ENCODE results near the gene AOC2.
"Not testable (repeated sequence)": the region's sequence is repeated elsewhere in the genome, so short reads cannot be mapped to it uniquely, and the experiment has no call there.

Gene AOC2

GRCh38 chr17:42882166-42882565 is 37.8 kb downstream of the AOC2 start:
- DNase-seq = no peak

GRCh38 chr17:42883802-42884558 is 39.6 kb downstream of the AOC2 start:
- DNase-seq = no peak

GRCh38 chr17:42885806-42886205 is 41.4 kb downstream of the AOC2 start:
- DNase-seq = not testable (repeated sequence)

- DNase-seq = no peak
Measured at GRCh38 chr17:42886283-42887176, 42.1 kb downstream of the AOC2 start.

GRCh38 chr17:42889809-42890208 is 45.4 kb downstream of the AOC2 start:
- no peak for DNase-seq

- no peak for DNase-seq
Measured at GRCh38 chr17:42891539-42892152, 47.3 kb downstream of the AOC2 start.

- DNase-seq = no peak
Measured at GRCh38 chr17:42893359-42893758, 49.0 kb downstream of the AOC2 start.

- no peak for DNase-seq
Measured at GRCh38 chr17:42894283-42895184, 50.2 kb downstream of the AOC2 start.

GRCh38 chr17:42895185-42895555 is 50.8 kb downstream of the AOC2 start:
- DNase-seq = no peak

GRCh38 chr17:42898147-42898811 is 53.9 kb downstream of the AOC2 start:
- DNase-seq = no peak

- DNase-seq = not testable (repeated sequence)
Measured at GRCh38 chr17:42899981-42900380, 55.6 kb downstream of the AOC2 start.

Data from activated T-cell treated with anti-CD3 and anti-CD28 coated beads, Interleukin-2, amount 50 U/mL, for 48 hours (primary cell).